ES-I3 (cell line): Measurements from ENCODE around the gene LRP1B.

Experiments
- H3K36me3 ChIP-seq: 2 replicates; pipeline ENCODE4 v1.6.1; 2013; ENCODE audit warnings: mild to moderate bottlenecking, low read length, control low read depth, moderate library complexity; ENCODE audit not compliant: insufficient read depth
- H3K4me1 ChIP-seq: 2 replicates; pipeline ENCODE4 v1.6.1; 2013; ENCODE audit warnings: mild to moderate bottlenecking, control low read depth, low read length; ENCODE audit not compliant: insufficient read depth
- H3K9ac ChIP-seq: 2 replicates; pipeline ENCODE4 v1.6.1; 2013; ENCODE audit warnings: low read depth, mild to moderate bottlenecking, low read length, moderate library complexity
- H3K9me3 ChIP-seq: 2 replicates; pipeline ENCODE4 v1.6.1; 2013; ENCODE audit warnings: mild to moderate bottlenecking, low read length, moderate library complexity; ENCODE audit not compliant: control insufficient read depth, insufficient read depth

LRP1B gene

GRCh38 chr2:141582213-141582612 is 548.6 kb downstream of the LRP1B start:
- H3K36me3 ChIP-seq = no peaks in the 10 kb centered on the region
- no peak overlapping the region for H3K9ac ChIP-seq
- H3K9me3 ChIP-seq = no peaks in the 10 kb centered on the region
- H3K4me1 ChIP-seq = peaks cover 18% of the 10 kb centered on the region; the same call in 1 of the 2 replicates

GRCh38 chr2:141579071-141579470 is 551.7 kb downstream of the LRP1B start:
- H3K9ac ChIP-seq = no peak overlapping the region
- H3K4me1 ChIP-seq = peaks cover 18% of the 10 kb centered on the region; the same call in 1 of the 2 replicates
- no peaks in the 10 kb centered on the region for H3K36me3 ChIP-seq
- H3K9me3 ChIP-seq = no peaks in the 10 kb centered on the region

GRCh38 chr2:141570474-141571131 is 560.2 kb downstream of the LRP1B start:
- H3K36me3 ChIP-seq = no peaks in the 10 kb centered on the region
- no peaks in the 10 kb centered on the region for H3K9me3 ChIP-seq
- no peaks in the 10 kb centered on the region for H3K4me1 ChIP-seq
- H3K9ac ChIP-seq = no peak overlapping the region

- Histone ChIP-seq H3K36me3 (no peaks in the 10 kb centered on the region), H3K9ac (no peak overlapping the region), H3K4me1 (no peaks in the 10 kb centered on the region; the same call in 1 of the 2 replicates), H3K9me3 (no peaks in the 10 kb centered on the region)
These were observed 560.9 kb downstream of the LRP1B start for GRCh38 chr2:141569941-141570340.

DNA sequence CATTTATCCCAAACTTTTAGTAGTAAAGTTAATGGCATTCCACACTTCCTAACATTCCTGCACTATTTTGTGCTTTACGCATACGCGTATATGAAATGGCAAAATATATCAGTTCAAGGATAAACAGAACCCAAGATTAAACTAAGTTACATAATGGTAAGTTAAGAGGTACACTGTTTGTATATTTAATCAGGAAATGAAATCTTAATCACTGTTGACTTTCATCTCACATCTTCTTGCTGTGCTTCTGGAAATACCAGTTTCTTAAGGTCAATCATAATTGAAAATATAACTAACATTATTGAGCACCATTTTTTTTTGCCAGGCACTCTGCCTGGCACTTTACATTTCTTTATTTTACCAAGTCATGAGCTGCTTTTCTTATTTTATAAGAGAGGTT is 565.2 kb downstream of the LRP1B start:
- H3K36me3 ChIP-seq = no peaks in the 10 kb centered on the region
- no peak overlapping the region for H3K9ac ChIP-seq
- no peaks in the 10 kb centered on the region for H3K9me3 ChIP-seq
- H3K4me1 ChIP-seq = no peaks in the 10 kb centered on the region; the same call in 1 of the 2 replicates

- Histone ChIP-seq H3K9ac (no peak overlapping the region), H3K4me1 (no peaks in the 10 kb centered on the region; the same call in 1 of the 2 replicates), H3K36me3 (no peaks in the 10 kb centered on the region)
These were observed 570.1 kb downstream of the LRP1B start for GRCh38 chr2:141560723-141561122.

DNA sequence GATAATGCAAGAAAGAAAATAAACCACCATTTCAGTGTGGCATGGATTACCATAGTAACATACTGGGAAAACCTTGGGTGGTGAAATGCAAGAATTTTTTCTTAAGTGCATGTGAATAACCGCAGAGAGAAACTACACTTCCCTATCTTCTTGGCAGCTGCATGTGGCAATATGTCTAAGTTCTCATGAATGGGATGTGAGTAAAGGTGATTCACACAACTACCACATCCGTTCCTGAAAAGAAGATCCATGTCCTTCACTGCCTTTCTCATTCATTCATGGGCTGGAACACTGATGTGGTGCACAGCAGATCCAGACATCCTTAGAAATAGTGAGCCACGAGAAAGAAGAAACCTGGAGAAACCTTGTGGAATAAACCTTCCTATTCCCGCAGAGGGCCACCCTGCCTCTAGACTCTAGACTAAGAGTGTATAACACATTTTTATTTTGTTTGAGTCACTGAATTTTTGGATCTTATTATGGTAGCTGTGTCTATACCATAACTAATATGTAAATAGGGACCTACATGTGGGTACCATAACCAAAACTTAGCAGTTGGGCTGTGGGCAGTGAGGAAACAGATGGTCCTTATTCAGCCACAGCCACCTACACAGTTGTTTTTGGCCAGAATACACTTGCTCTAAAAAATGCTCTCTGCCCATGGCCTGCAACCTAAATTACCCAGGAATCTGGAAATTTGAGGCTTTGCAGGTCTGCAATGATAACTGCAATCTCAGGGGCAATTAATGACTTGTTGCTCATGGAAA is 573.3 kb downstream of the LRP1B start:
- H3K9me3 ChIP-seq = no peaks in the 10 kb centered on the region
- no peak overlapping the region for H3K9ac ChIP-seq
- no peaks in the 10 kb centered on the region; the same call in 1 of the 2 replicates for H3K4me1 ChIP-seq
- no peaks in the 10 kb centered on the region for H3K36me3 ChIP-seq

More at GRCh38 chr2:141560723-141561122, 570.1 kb downstream of the LRP1B start:
- H3K9me3 ChIP-seq = no peaks in the 10 kb centered on the region

- Histone ChIP-seq H3K36me3 (no peaks in the 10 kb centered on the region), H3K9me3 (no peaks in the 10 kb centered on the region)
These were observed 574.8 kb downstream of the LRP1B start for GRCh38 chr2:141555876-141556470.

GRCh38 chr2:141554810-141555209 is 576.0 kb downstream of the LRP1B start:
- Histone ChIP-seq H3K36me3 (no peaks in the 10 kb centered on the region), H3K4me1 (no peaks in the 10 kb centered on the region), H3K9ac (no peak overlapping the region), H3K9me3 (no peaks in the 10 kb centered on the region)

More at GRCh38 chr2:141555876-141556470, 574.8 kb downstream of the LRP1B start:
- Histone ChIP-seq H3K9ac (no peak overlapping the region), H3K4me1 (no peaks in the 10 kb centered on the region; the same call in 1 of the 2 replicates)

GRCh38 chr2:141534666-141535362 is 596.0 kb downstream of the LRP1B start:
- Histone ChIP-seq H3K36me3 (no peaks in the 10 kb centered on the region), H3K9ac (no peak overlapping the region), H3K4me1 (no peaks in the 10 kb centered on the region)

DNA sequence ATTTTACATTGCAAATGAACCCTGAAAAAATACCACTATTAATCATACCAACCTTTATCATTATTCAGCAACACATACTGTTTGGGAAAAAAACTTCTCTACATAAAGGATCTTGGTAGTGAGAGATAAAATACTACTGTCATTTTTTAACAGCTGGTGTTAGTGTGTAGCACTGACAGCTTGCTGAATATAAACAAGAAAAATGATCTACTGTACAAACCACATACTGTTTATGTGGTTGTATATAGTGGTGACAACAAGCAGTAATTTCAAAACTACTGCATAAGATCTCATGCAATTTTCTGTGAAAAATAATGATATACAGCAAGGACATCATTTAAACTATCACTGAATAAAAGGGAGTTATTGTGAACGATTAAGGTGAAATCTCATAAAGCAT is 601.2 kb downstream of the LRP1B start:
- no peaks in the 10 kb centered on the region for H3K9me3 ChIP-seq
- H3K9ac ChIP-seq = no peak overlapping the region
- no peaks in the 10 kb centered on the region for H3K4me1 ChIP-seq
- no peaks in the 10 kb centered on the region for H3K36me3 ChIP-seq

More at GRCh38 chr2:141534666-141535362, 596.0 kb downstream of the LRP1B start:
- no peaks in the 10 kb centered on the region for H3K9me3 ChIP-seq

DNA sequence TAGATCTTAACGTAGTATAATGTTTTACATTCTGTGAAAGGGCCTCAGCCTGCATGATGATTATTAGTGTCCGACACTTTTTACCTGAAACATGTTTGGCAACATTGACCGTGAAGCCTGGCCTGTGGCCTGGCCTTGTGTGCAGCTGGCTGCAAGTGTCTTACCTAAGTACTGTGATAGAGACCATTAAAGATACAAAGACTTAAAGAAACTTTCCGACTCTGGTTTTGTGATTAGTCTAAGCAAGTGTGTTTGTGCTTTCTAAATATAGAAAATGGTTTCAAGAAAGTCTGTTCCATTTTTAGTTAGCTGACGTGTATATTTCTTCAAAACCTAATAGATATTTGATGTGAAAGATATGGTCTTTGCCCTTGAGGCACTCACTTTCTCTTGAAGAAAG is 601.8 kb downstream of the LRP1B start:
- no peaks in the 10 kb centered on the region for H3K36me3 ChIP-seq
- no peak overlapping the region for H3K9ac ChIP-seq
- H3K4me1 ChIP-seq = no peaks in the 10 kb centered on the region
- no peaks in the 10 kb centered on the region for H3K9me3 ChIP-seq

DNA sequence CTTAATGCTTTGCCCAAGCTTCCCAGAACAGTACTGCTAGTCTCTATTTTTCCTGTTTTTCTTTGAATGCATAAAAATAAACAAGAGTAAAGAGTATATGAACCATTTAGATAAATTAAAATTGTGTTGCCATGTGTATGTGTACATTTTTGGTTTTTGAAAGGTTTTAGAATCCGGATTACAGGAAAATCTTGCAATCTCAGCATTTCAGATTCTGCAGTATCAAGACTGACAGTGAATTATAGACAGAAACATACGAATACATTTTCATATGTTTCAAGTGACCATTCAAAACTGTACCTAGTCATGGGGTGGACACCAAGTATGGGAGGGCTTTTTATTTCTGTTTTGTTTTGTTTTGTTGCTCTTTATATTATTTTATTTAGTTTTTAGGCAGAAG is 604.1 kb downstream of the LRP1B start:
- H3K4me1 ChIP-seq = no peaks in the 10 kb centered on the region
- H3K9me3 ChIP-seq = no peaks in the 10 kb centered on the region

DNA sequence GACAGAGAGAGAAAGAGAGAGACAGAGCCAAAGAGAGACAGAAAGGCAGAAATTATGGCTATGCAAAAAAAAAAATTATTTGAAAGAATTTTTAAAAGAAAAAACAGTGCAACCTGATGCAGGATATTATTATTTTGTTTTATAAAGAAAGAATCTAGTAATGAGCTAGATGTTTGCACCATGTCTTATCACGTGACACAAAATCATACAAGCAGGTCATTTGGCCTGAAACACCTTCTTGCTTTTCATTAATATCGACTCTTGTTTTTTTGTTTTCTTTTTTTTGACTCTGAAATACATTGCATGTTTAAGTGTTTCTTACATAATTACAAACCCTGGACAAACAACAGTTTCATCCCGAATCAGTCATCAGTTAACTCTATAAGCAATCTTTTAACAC is 606.0 kb downstream of the LRP1B start:
- Histone ChIP-seq H3K9ac (no peak overlapping the region), H3K36me3 (no peaks in the 10 kb centered on the region), H3K9me3 (no peaks in the 10 kb centered on the region), H3K4me1 (no peaks in the 10 kb centered on the region)

More for the DNA sequence above, 604.1 kb downstream of the LRP1B start:
- no peak overlapping the region for H3K9ac ChIP-seq
- H3K36me3 ChIP-seq = no peaks in the 10 kb centered on the region
